Hepatocyte (in vitro differentiated cells): ENCODE measurements around the gene PCDHB8.
"Not testable (repeated sequence)": the region's sequence is repeated elsewhere in the genome, so short reads cannot be mapped to it uniquely, and the experiment has no call there.

Experiments used
- EZH2 ChIP-seq: fragments of 200-600 bp; sonication (generic); IDR thresholded peaks from 2 replicates; pipeline ENCODE4 v1.6.1; 2016; ENCODE audit warnings: antibody characterized with exemption, mild to moderate bottlenecking, borderline replicate concordance
- EZH2phosphoT487 ChIP-seq: fragments of 200-600 bp; sonication (generic); IDR thresholded peaks from one replicate; pipeline ENCODE4 v1.6.1; 2018; ENCODE audit warnings: antibody characterized with exemption, mild to moderate bottlenecking, low read depth, moderate library complexity; ENCODE audit not compliant: unreplicated experiment, severe bottlenecking
- TF ChIP-seq, protein P1 (sequence below): fragments of 200-600 bp; sonication (generic); IDR thresholded peaks from 2 replicates; pipeline ENCODE4 v1.5.1; 2016; ENCODE audit warnings: antibody characterized with exemption, mild to moderate bottlenecking; ENCODE audit not compliant: poor library complexity

DNA sequence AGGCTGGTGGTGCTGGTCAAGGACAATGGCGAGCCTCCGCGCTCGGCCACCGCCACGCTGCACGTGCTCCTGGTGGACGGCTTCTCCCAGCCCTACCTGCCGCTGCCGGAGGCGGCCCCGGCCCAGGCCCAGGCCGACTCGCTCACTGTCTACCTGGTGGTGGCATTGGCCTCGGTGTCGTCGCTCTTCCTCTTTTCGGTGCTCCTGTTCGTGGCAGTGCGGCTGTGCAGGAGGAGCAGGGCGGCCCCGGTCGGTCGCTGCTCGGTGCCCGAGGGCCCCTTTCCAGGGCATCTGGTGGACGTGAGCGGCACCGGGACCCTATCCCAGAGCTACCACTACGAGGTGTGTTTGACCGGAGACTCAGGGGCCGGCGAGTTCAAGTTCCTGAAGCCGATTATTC is 40.2 kb upstream of the PCDHB8 start:
- TF ChIP-seq, protein P1, sequence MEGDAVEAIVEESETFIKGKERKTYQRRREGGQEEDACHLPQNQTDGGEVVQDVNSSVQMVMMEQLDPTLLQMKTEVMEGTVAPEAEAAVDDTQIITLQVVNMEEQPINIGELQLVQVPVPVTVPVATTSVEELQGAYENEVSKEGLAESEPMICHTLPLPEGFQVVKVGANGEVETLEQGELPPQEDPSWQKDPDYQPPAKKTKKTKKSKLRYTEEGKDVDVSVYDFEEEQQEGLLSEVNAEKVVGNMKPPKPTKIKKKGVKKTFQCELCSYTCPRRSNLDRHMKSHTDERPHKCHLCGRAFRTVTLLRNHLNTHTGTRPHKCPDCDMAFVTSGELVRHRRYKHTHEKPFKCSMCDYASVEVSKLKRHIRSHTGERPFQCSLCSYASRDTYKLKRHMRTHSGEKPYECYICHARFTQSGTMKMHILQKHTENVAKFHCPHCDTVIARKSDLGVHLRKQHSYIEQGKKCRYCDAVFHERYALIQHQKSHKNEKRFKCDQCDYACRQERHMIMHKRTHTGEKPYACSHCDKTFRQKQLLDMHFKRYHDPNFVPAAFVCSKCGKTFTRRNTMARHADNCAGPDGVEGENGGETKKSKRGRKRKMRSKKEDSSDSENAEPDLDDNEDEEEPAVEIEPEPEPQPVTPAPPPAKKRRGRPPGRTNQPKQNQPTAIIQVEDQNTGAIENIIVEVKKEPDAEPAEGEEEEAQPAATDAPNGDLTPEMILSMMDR = not testable (repeated sequence)
- TF ChIP-seq EZH2, EZH2phosphoT487: not testable (repeated sequence)
